ENCODE results near the gene BHMT2.

DNA sequence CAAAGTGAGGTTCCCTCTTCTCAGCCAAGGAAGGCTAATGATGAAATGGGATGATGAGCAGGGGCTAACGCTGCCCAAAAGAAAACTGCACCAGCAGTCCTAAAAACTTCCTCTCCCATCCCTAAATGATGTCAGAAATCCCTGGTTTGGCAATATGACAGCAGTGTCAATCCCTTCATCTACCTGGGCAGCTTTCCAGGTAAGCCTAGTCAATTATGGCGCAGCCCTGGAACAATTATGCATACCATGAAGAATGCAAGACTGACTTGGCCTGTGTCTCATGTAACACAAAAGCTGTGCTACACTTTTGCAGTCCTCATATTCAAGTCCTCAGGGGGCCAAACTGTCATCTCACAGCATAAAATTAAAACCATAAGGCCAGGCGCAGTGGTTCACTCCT lies 7.1 kb upstream of the BHMT2 start:
- TF ChIP-seq POLR2AphosphoS5 (IDR thresholded peaks at IDR 0.05; ENCODE audit: low read depth, low read length) (no peak), SIN3A (IDR thresholded peaks at IDR 0.05; ENCODE audit: borderline replicate concordance, insufficient read depth, low read length) (no peak), TAF1 (IDR thresholded peaks at IDR 0.05; ENCODE audit: borderline replicate concordance, insufficient read depth, low read length) (no peak), FOXP2 (optimal IDR thresholded peaks at IDR 0.05; ENCODE audit: borderline replicate concordance, extremely low read depth, extremely low read length, insufficient read depth) (no peak)
- TF ChIP-seq, protein P1, sequence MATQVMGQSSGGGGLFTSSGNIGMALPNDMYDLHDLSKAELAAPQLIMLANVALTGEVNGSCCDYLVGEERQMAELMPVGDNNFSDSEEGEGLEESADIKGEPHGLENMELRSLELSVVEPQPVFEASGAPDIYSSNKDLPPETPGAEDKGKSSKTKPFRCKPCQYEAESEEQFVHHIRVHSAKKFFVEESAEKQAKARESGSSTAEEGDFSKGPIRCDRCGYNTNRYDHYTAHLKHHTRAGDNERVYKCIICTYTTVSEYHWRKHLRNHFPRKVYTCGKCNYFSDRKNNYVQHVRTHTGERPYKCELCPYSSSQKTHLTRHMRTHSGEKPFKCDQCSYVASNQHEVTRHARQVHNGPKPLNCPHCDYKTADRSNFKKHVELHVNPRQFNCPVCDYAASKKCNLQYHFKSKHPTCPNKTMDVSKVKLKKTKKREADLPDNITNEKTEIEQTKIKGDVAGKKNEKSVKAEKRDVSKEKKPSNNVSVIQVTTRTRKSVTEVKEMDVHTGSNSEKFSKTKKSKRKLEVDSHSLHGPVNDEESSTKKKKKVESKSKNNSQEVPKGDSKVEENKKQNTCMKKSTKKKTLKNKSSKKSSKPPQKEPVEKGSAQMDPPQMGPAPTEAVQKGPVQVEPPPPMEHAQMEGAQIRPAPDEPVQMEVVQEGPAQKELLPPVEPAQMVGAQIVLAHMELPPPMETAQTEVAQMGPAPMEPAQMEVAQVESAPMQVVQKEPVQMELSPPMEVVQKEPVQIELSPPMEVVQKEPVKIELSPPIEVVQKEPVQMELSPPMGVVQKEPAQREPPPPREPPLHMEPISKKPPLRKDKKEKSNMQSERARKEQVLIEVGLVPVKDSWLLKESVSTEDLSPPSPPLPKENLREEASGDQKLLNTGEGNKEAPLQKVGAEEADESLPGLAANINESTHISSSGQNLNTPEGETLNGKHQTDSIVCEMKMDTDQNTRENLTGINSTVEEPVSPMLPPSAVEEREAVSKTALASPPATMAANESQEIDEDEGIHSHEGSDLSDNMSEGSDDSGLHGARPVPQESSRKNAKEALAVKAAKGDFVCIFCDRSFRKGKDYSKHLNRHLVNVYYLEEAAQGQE (IDR thresholded peaks at IDR 0.05; ENCODE audit: insufficient read depth in 1 of 2, low read depth in 2 of 2, low read length in 2 of 2): no peak
